Keratinocyte (primary cell): ENCODE data around the gene STX19. TPM values are rescaled to one million over a fixed set of nuclear protein-coding genes. Genes with fewer than 3 reads are reported as not detected.
A peak's percentile ranks its signal among the peaks of the same experiment; 100 is the strongest.

Experiments used
- DNase-seq: peaks from one replicate; pipeline ENCODE4 v3.0.0-alpha.2; 2011; ENCODE audit warnings: low read depth, missing footprints, low spot score
- FAIRE-seq: peaks from 2 replicates; lab custom pipeline; 2011; peaks lifted over from hg19 to GRCh38; lab: Jason Lieb, UNC
- H2AFZ ChIP-seq: 2 replicates; pipeline ENCODE4 v1.6.0; 2012; ENCODE audit warnings: low read length, control low read depth, inconsistent platforms; ENCODE audit not compliant: control insufficient read depth
- H3K27ac ChIP-seq: 2 replicates; pipeline ENCODE4 v1.5.1; 2011; ENCODE audit warnings: low read length; ENCODE audit not compliant: control insufficient read depth, insufficient read depth
- H3K27me3 ChIP-seq: 3 replicates; pipeline ENCODE4 v1.6.0; 2011; ENCODE audit warnings: low read length; ENCODE audit not compliant: control insufficient read depth, insufficient read depth; ENCODE audit errors: extremely low read depth
- H3K36me3 ChIP-seq, 2 experiments: 2 replicates in 1 of 2; 3 replicates in 1 of 2; pipeline ENCODE4 v1.5.1; 2011; ENCODE audit warnings: low read length in 2 of 2, mild to moderate bottlenecking in 1 of 2; ENCODE audit not compliant: control insufficient read depth in 2 of 2, insufficient read depth in 2 of 2; ENCODE audit errors: extremely low read depth in 1 of 2
- H3K4me1 ChIP-seq: 3 replicates; pipeline ENCODE4 v1.5.1; 2011; ENCODE audit warnings: low read length; ENCODE audit not compliant: control insufficient read depth, insufficient read depth; ENCODE audit errors: extremely low read depth
- H3K4me2 ChIP-seq: 3 replicates; pipeline ENCODE4 v1.6.0; 2011; ENCODE audit warnings: low read depth, low read length; ENCODE audit not compliant: control insufficient read depth, insufficient read depth; ENCODE audit errors: extremely low read depth
- H3K4me3 ChIP-seq, 3 experiments: fragments of 200-600 bp in 1 of 3; sonication (generic) in 1 of 3; 2 replicates in 2 of 3; 3 replicates in 1 of 3; pipeline ENCODE4 v1.5.1; 2011 to 2016; ENCODE audit warnings: low read length in 3 of 3, mild to moderate bottlenecking in 3 of 3, control low read depth in 2 of 3, inconsistent platforms in 1 of 3, low read depth in 1 of 3, mixed read lengths in 1 of 3, mixed run types in 1 of 3, moderate library complexity in 1 of 3; ENCODE audit not compliant: control insufficient read depth in 2 of 3, insufficient read depth in 2 of 3; ENCODE audit errors: extremely low read depth in 1 of 3
- H3K79me2 ChIP-seq: 2 replicates; pipeline ENCODE4 v1.6.0; 2012; ENCODE audit warnings: low read length; ENCODE audit not compliant: control insufficient read depth, insufficient read depth
- H3K9ac ChIP-seq: 3 replicates; pipeline ENCODE4 v1.6.0; 2011; ENCODE audit warnings: low read length; ENCODE audit not compliant: control insufficient read depth, insufficient read depth; ENCODE audit errors: extremely low read depth
- H3K9me1 ChIP-seq: 3 replicates; pipeline ENCODE4 v1.6.0; 2011; ENCODE audit warnings: low read length; ENCODE audit not compliant: control insufficient read depth, insufficient read depth; ENCODE audit errors: extremely low read depth
- H3K9me3 ChIP-seq: 2 replicates; pipeline ENCODE4 v1.5.1; 2012; ENCODE audit warnings: low read depth, low read length; ENCODE audit not compliant: control insufficient read depth
- H4K20me1 ChIP-seq: 3 replicates; pipeline ENCODE4 v1.6.0; 2011; ENCODE audit warnings: low read length; ENCODE audit not compliant: control insufficient read depth, insufficient read depth; ENCODE audit errors: extremely low read depth
- EZH2 ChIP-seq: IDR thresholded peaks from one replicate; pipeline ENCODE4 v1.6.1; 2012; ENCODE audit warnings: inconsistent platforms, mild to moderate bottlenecking, low read length, moderate library complexity
- dilution Hi-C: fragments of 300-500 bp; cut with MboI; formaldehyde crosslinking; loops from one replicate; pipeline ENCODE4 v1.7.0; 2020; ENCODE audit warnings: low sequenced_read_pairs; ENCODE audit not compliant: extremely low pct_ligation_motif_present
- polyA plus RNA-seq, 5 experiments: library from polyadenylated mRNA; depleted of rRNA in 3 of 5; stranded (reverse) in 3 of 5; stranded (forward) in 1 of 5; unstranded in 1 of 5; fragments of >200 nt; gene quantifications; 1 replicate in 1 of 5; 2 replicates in 3 of 5; 3 replicates in 1 of 5; pipeline versions ENCODE4 v1.2.1 to v1.2.3, GENCODE V29; 2011 to 2012; ENCODE audit warnings: missing spikeins in 2 of 5, low read depth in 1 of 5, low replicate concordance in 1 of 5
- TF ChIP-seq, protein P1 (sequence below), 3 experiments: IDR thresholded peaks in 1 of 3; conservative IDR thresholded peaks in 1 of 3; optimal IDR thresholded peaks in 1 of 3; 2 replicates in 2 of 3; 3 replicates in 1 of 3; pipeline versions ENCODE3 to v1.5.1; 2011; ENCODE audit warnings: low read length in 3 of 3, mild to moderate bottlenecking in 3 of 3, moderate library complexity in 2 of 3, control low read depth in 1 of 3, inconsistent platforms in 1 of 3; ENCODE audit not compliant: insufficient read depth in 2 of 3; ENCODE audit errors: extremely low read depth in 1 of 3

Gene STX19
- polyA plus RNA-seq, 1 donor (not counting 4 experiments of a cell fraction or from before 2014, with no cell fraction given): 0.30 TPM

DNA sequence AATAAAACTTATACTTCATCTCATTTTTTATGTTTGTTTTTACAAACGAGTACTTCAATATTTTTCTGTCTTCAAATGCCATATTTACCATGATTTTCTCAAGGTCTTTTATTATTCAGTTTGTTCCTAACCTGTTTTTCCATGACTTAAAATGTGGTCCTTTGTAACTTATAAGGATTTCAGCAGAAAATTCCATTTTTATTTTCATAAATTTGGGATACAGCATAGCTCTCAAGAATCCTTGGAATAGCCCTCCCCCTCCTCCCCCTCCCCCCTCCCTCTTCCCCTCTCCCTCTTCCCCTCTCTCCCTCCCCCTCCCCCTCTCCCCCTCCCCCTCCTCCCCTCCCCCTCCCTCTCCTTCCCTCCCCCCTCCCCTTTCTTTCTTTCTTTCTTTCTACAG, 14.9 kb upstream of the STX19 start:
- dilution Hi-C loops: no loop called here
- TF ChIP-seq EZH2: no peak
- TF ChIP-seq, protein P1, sequence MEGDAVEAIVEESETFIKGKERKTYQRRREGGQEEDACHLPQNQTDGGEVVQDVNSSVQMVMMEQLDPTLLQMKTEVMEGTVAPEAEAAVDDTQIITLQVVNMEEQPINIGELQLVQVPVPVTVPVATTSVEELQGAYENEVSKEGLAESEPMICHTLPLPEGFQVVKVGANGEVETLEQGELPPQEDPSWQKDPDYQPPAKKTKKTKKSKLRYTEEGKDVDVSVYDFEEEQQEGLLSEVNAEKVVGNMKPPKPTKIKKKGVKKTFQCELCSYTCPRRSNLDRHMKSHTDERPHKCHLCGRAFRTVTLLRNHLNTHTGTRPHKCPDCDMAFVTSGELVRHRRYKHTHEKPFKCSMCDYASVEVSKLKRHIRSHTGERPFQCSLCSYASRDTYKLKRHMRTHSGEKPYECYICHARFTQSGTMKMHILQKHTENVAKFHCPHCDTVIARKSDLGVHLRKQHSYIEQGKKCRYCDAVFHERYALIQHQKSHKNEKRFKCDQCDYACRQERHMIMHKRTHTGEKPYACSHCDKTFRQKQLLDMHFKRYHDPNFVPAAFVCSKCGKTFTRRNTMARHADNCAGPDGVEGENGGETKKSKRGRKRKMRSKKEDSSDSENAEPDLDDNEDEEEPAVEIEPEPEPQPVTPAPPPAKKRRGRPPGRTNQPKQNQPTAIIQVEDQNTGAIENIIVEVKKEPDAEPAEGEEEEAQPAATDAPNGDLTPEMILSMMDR (optimal IDR thresholded peaks at IDR 0.05 in 1 of 3, IDR thresholded peaks at IDR 0.05 in 1 of 3, conservative IDR thresholded peaks at IDR 0.05 in 1 of 3; ENCODE audit: extremely low read depth in 1 of 3, insufficient read depth in 2 of 3, low read length in 3 of 3): no peak
- Histone ChIP-seq H3K36me3 (peaks cover 0 to 3% of the 10 kb centered on the region in 2 experiments), H2AFZ (no peak overlapping the region), H3K27ac (no peak overlapping the region), H3K9me1 (no peaks in the 10 kb centered on the region), H3K9ac (no peak overlapping the region), H3K79me2 (no peaks in the 10 kb centered on the region), H3K4me3 (no peak overlapping the region), H3K4me2 (no peak overlapping the region), H3K27me3 (no peaks in the 10 kb centered on the region), H4K20me1 (no peaks in the 10 kb centered on the region), H3K9me3 (no peaks in the 10 kb centered on the region), H3K4me1 (no peaks in the 10 kb centered on the region)
- FAIRE-seq (no peak), DNase-seq (no peak)

- FAIRE-seq: peak; percentile 67
- Histone ChIP-seq H2AFZ (no peak overlapping the region), H3K27ac (no peak overlapping the region), H3K9me1 (no peaks in the 10 kb centered on the region), H3K4me1 (no peaks in the 10 kb centered on the region), H3K9me3 (no peaks in the 10 kb centered on the region), H3K36me3 (peaks cover 0 to 3% of the 10 kb centered on the region in 2 experiments), H3K27me3 (no peaks in the 10 kb centered on the region), H3K4me3 (no peak overlapping the region), H3K79me2 (no peaks in the 10 kb centered on the region), H3K4me2 (no peak overlapping the region), H4K20me1 (no peaks in the 10 kb centered on the region), H3K9ac (no peak overlapping the region)
- TF ChIP-seq EZH2: no peak
- TF ChIP-seq, protein P1 (optimal IDR thresholded peaks at IDR 0.05 in 1 of 3, IDR thresholded peaks at IDR 0.05 in 1 of 3, conservative IDR thresholded peaks at IDR 0.05 in 1 of 3; ENCODE audit: extremely low read depth in 1 of 3, insufficient read depth in 2 of 3, low read length in 3 of 3): peak; percentile 51 to 71 (median 62)
- dilution Hi-C loops: no loop called here
- no peak for DNase-seq
Measured at GRCh38 chr3:94036909-94037507, 8.6 kb upstream of the STX19 start.
